K562 treated with DMSO at 1 percent for 12 hours (cell line): ENCODE data around the gene BAIAP2. TPM values are rescaled to one million over a fixed set of nuclear protein-coding genes. Genes with fewer than 3 reads are reported as not detected.

Source experiments
- total RNA-seq: library from RNA; unstranded; fragments of 300-600 nt; gene quantifications from 2 replicates; pipeline ENCODE4 v1.2.3, GENCODE V29; 2022; ENCODE audit not compliant: insufficient read depth

Gene BAIAP2
- total RNA-seq: 76.3 and 78.7 TPM in 2 replicates

GRCh38 chr17:81034779-81035520 is at the start of gene BAIAP2:
Gene BAIAP2, plus strand, starts transcription at chr17:81035151. Its CDS starts 104 bp downstream, at chr17:81035255.

GRCh38 chr17:80991645-80992076 is 43.3 kb upstream of the BAIAP2 start, which contains the start of gene CHMP6:
Gene CHMP6, plus strand, starts transcription at chr17:80991841. Its CDS starts 78 bp downstream, at chr17:80991919.

GRCh38 chr17:81165246-81166032 is 130.5 kb downstream of the BAIAP2 start, which contains the start of gene PVALEF:
Gene PVALEF, plus strand, starts transcription at chr17:81165507. Its CDS starts 15,720 bp downstream, at chr17:81181227.

DNA sequence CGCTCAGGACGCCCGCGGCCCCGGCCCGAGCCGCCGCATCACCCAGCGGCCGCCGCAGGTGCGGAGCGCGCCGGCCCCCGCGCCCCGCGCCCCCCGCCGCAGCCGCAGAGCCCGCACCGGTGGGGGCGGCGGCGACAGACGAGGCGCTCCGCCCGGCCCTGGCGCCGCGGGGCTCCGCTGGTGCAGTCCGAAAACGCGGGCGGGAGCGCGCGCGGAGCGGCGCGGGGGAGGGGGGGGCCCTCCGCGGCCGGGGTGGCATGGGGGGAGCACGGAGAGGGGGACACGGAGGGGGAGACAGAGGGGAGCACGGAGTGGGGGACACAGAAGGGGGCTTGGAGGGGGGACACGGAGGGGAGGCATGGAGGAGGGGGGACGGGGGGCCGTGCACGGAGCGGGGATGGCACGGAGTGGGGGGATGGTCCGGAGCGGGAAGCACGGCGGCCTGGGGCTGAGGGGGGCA is 131.1 kb downstream of the BAIAP2 start, which contains the start of gene AATK:
Gene AATK, minus strand, starts transcription at position 189 of the 460 bp plus-strand sequence. CDS start 229 bp downstream, outside the sequence.

Other genes starting within 250 kb of the BAIAP2 start
- 20.3 and 21.7 TPM in 2 replicates for gene CHMP6, start 43.3 kb upstream of the BAIAP2 start, total RNA-seq
- not detected in 2 replicates for gene PVALEF, start 130.4 kb downstream of the BAIAP2 start, total RNA-seq
- gene AATK, start 131.1 kb downstream of the BAIAP2 start, total RNA-seq: 0.15 TPM in 1 of 2 replicates, not detected in the other
- 20.5 and 23.7 TPM in 2 replicates for gene CEP131, start 187.8 kb downstream of the BAIAP2 start, total RNA-seq
- gene TEPSIN, start 203.9 kb downstream of the BAIAP2 start, total RNA-seq: 14.7 and 32.0 TPM in 2 replicates
- gene NDUFAF8, start 204.2 kb downstream of the BAIAP2 start, total RNA-seq: 42.6 and 60.3 TPM in 2 replicates